Left lung (tissue), 10 donors: ENCODE results near the gene PMEPA1. TPM values are rescaled to one million over a fixed set of nuclear protein-coding genes. Genes with fewer than 3 reads are reported as not detected.
A peak's percentile ranks its signal among the peaks of the same experiment; 100 is the strongest.

Experiments
- ATAC-seq: fragments of 200-7000 bp; cut with Tn5 transposase; one replicate; pipeline ENCODE4 v1.9.1; 2020; ENCODE audit warnings: moderate library complexity
- DNase-seq, 4 donors: peaks; one replicate each; pipeline ENCODE4 v3.0.0-alpha.2; 2013 to 2020
- H3K27ac ChIP-seq, 2 donors: fragments of 200-600 bp; sonication (generic) in 1 of 2; one replicate each; pipeline versions ENCODE4 v1.5.0 to v1.8.0; 2020 to 2021
- H3K27me3 ChIP-seq, 2 donors: fragments of 200-600 bp; sonication (generic) in 1 of 2; one replicate each; pipeline versions ENCODE4 v1.5.0 to v1.8.0; 2020 to 2021
- H3K36me3 ChIP-seq, 2 donors: fragments of 200-600 bp; sonication (generic) in 1 of 2; one replicate each; pipeline versions ENCODE4 v1.5.0 to v1.8.0; 2020 to 2021
- H3K4me1 ChIP-seq, 2 donors: fragments of 200-600 bp; one replicate each; pipeline ENCODE4 v1.8.0; 2021
- H3K4me3 ChIP-seq, 2 donors: fragments of 200-600 bp; sonication (generic) in 1 of 2; one replicate each; pipeline versions ENCODE4 v1.5.0 to v1.8.0; 2020 to 2021; ENCODE audit warnings: mild to moderate bottlenecking in 1 of 2
- H3K9me3 ChIP-seq, 2 donors: fragments of 200-600 bp; sonication (generic) in 1 of 2; one replicate each; pipeline versions ENCODE4 v1.5.0 to v1.8.0; 2020 to 2021
- CTCF ChIP-seq, 2 donors: fragments of 200-600 bp; sonication (generic) in 1 of 2; IDR thresholded peaks; one replicate each; pipeline versions ENCODE4 v1.5.0 to v1.8.0; 2021; ENCODE audit warnings: antibody characterized with exemption in 2 of 2
- intact Hi-C, 2 donors: fragments of 100-400 bp; cut with DNase I; formaldehyde crosslinking; loops; one replicate each; pipeline versions ENCODE4 v1.11.2 to v1.14.2; 2022
- polyA plus RNA-seq, 6 donors: library from polyadenylated mRNA; unstranded; fragments of 120-200 nt; gene quantifications; one replicate each; pipeline ENCODE4 v1.2.1, GENCODE V29; 2013; ENCODE audit not compliant: insufficient read length in 6 of 6
- total RNA-seq, 2 donors: library from RNA; stranded (reverse); fragmentation: NEBNext Ultra II Directional; extraction: Animal tissue kit (Norgen Biotek cat#: 25700); gene quantifications; one replicate each; pipeline ENCODE4 v1.2.1, GENCODE V29; 2021
- donor health status: DM: no; HTN: yes; CAD: no.
- donor health status: DM: no; HTN: no; CAD: no.

PMEPA1 gene
- total and polyA plus RNA-seq, 8 donors = 19.4 to 109 (median 26.2) TPM

GRCh38 chr20:57603120-57603519, 106.7 kb downstream of the PMEPA1 start:
- no peak for TF ChIP-seq CTCF (IDR thresholded peaks at IDR 0.05)
- DNase-seq (peak in 1 of 4 donors; percentile 8), ATAC-seq (no peak)
- Histone ChIP-seq H3K27me3 (peaks cover 0 to 1% of the 10 kb centered on the region in 2 donors), H3K36me3 (no peaks in the 10 kb centered on the region), H3K4me3 (no peak overlapping the region), H3K27ac (no peak overlapping the region), H3K4me1 (no peaks in the 10 kb centered on the region), H3K9me3 (no peaks in the 10 kb centered on the region)
- intact Hi-C loops = no loop called here

GRCh38 chr20:57601737-57602136, 108.1 kb downstream of the PMEPA1 start:
- no peaks in the 10 kb centered on the region for H3K9me3 ChIP-seq
- no peak overlapping the region for H3K4me3 ChIP-seq
- H3K27me3 ChIP-seq = peaks cover 0 to under 1% of the 10 kb centered on the region in 2 donors
- intact Hi-C loops = no loop called here
- H3K36me3 ChIP-seq = no peaks in the 10 kb centered on the region
- H3K27ac ChIP-seq = no peak overlapping the region
- TF ChIP-seq CTCF (IDR thresholded peaks at IDR 0.05) = no peak
- peaks cover 0 to 6% of the 10 kb centered on the region in 2 donors for H3K4me1 ChIP-seq
- no peak for DNase-seq
- no peak for ATAC-seq

- TF ChIP-seq CTCF (IDR thresholded peaks at IDR 0.05) = no peak
- no peaks in the 10 kb centered on the region for H3K36me3 ChIP-seq
- H3K27ac ChIP-seq = no peak overlapping the region
- H3K4me3 ChIP-seq = no peak overlapping the region
- DNase-seq (no peak), ATAC-seq (no peak)
- no peaks in the 10 kb centered on the region for H3K9me3 ChIP-seq
- peaks cover 0 to 7% of the 10 kb centered on the region in 2 donors for H3K4me1 ChIP-seq
- H3K27me3 ChIP-seq = peaks cover 0 to 4% of the 10 kb centered on the region in 2 donors
- intact Hi-C loops = no loop called here
Observed at GRCh38 chr20:57601211-57601570, 108.6 kb downstream of the PMEPA1 start.

GRCh38 chr20:57600320-57601210, 109.2 kb downstream of the PMEPA1 start:
- Histone ChIP-seq H3K36me3 (no peaks in the 10 kb centered on the region), H3K9me3 (no peaks in the 10 kb centered on the region), H3K27ac (no peak overlapping the region), H3K4me1 (peaks cover 0 to 7% of the 10 kb centered on the region in 2 donors), H3K4me3 (no peak overlapping the region), H3K27me3 (peaks cover 0 to 4% of the 10 kb centered on the region in 2 donors)
- intact Hi-C loops = no loop called here
- no peak for TF ChIP-seq CTCF (IDR thresholded peaks at IDR 0.05)
- DNase-seq (peak in 1 of 4 donors; percentile 17), ATAC-seq (no peak)

GRCh38 chr20:57598491-57598890, 111.3 kb downstream of the PMEPA1 start:
- Histone ChIP-seq H3K4me3 (no peak overlapping the region), H3K27ac (no peak overlapping the region), H3K36me3 (no peaks in the 10 kb centered on the region), H3K9me3 (no peaks in the 10 kb centered on the region), H3K4me1 (peaks cover 0 to 7% of the 10 kb centered on the region in 2 donors), H3K27me3 (peaks cover 0 to 4% of the 10 kb centered on the region in 2 donors)
- intact Hi-C loops = loop anchor here (5.0 to 10.0 kb wide), 3 partner anchors 94 to 609 kb away; no protein-coding TSS in a partner anchor
- ATAC-seq (no peak), DNase-seq (peak in 1 of 4 donors; percentile 12)
- TF ChIP-seq CTCF (IDR thresholded peaks at IDR 0.05) = no peak
